ENCODE data around the gene FGR.

Gene FGR

DNA sequence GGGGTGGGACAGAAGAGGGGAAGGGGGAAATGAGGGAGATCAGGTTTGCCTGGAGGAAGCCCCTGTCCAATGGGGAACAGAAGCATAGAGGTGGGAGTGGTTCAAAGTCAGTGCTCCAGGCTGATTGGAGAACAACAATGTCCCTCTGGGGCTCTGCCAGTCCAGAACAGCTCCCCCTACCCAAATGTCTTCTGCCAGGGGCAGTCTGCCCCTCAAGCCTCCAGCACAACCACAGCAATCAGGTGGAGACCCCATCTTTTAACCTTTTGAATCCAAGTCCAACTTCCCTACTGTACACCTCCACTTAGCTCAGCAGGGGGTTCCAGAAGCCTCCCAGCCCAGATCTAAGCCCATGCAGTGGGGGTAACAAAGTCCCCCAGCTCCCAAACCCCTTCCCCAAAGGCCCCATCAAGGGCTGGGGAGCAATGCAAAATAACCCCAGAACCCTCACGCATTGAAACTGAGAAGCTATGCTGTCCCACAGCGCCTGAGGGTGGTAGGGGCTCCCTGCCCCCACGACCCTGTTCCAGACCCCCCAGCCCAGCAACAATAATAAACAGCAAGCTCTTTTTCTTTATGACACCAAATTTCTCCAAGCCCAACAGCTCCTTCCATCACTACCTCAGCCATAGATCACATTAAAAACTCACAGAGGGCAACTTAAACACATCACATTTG is 34.3 kb downstream of the FGR start:
- no peak for DNase-seq

- no peak for DNase-seq
Measured at GRCh38 chr1:27599605-27600497, 35.1 kb downstream of the FGR start.

DNA sequence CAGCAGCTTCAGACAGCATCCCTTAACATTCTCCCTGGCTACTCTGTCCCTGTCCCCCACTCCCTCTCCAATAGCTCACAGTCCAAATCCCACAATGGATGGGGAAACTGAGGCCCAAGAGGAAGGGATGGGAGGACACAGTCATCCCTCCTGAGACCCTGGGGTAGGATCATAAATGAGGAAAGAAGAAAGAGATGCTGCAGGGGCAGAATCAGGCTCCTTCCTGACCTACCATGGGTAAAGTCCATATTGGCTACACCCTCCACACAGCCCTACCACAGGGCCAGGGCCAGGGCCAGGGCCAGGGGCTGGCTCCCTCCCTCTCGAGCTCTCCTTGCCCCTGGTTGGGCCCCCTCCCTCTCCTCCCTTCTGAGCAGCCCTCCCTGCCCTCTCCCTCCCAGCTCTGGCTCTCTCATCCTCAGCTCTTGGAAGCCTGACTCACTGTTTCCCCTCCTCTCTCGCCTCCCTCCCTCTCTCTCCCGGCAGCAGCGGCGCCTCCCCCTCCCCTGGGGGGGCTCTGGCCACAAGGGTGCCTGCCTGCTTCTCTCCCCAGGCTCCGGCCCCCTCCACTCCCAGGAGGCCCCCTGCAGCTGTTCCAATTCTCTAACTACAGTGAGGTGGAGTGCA is 36.0 kb downstream of the FGR start:
- peak in 1 of 3 donors; percentile 45 for DNase-seq

DNA sequence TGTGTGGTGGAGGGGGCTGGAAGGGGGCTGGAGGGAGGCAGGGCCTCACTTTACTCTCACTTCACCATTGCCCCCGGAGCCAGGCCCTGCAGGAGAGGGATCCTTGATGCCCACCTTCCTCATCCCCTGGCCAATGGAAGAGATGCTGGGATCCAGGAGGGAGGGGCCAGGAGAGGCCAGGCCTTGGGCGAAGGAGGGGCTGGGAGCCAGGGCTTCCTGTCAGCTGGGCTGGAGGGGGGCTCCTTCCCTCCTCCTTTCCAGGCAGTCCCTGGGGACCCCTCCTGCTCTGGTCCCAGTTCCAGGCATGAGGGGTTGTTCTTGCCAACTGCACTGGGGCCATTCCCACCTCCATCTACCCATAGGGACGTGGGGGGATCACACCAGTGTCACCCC is 36.7 kb downstream of the FGR start:
- no peak for DNase-seq

- DNase-seq, result no peak
Measured at GRCh38 chr1:27597516-27598294, 37.3 kb downstream of the FGR start.

DNA sequence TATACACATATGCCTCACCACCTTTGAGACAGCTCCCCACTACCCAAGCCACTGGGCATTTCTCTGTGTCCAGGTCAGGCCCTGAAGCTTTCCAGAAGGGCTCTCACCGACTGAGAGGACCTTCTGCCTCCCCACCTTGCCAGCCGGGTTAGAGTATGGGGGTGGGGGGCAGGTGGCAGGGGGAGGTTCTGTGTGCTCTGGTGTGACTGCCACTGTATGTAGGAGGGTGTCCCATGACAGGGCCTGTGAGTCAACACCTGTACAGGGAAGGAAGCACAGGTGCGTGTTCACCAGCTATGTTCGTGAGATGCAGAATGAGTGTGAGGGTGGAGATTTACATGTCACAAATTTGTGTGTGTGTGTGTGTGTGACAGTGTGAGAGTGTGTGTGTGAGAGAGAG is 38.0 kb downstream of the FGR start:
- no peak for DNase-seq

- peak in 1 of 3 donors; percentile 34 for DNase-seq
Measured at GRCh38 chr1:27596261-27596660, 38.7 kb downstream of the FGR start.

GRCh38 chr1:27595597-27595996 is 39.4 kb downstream of the FGR start:
- no peak for DNase-seq

DNA sequence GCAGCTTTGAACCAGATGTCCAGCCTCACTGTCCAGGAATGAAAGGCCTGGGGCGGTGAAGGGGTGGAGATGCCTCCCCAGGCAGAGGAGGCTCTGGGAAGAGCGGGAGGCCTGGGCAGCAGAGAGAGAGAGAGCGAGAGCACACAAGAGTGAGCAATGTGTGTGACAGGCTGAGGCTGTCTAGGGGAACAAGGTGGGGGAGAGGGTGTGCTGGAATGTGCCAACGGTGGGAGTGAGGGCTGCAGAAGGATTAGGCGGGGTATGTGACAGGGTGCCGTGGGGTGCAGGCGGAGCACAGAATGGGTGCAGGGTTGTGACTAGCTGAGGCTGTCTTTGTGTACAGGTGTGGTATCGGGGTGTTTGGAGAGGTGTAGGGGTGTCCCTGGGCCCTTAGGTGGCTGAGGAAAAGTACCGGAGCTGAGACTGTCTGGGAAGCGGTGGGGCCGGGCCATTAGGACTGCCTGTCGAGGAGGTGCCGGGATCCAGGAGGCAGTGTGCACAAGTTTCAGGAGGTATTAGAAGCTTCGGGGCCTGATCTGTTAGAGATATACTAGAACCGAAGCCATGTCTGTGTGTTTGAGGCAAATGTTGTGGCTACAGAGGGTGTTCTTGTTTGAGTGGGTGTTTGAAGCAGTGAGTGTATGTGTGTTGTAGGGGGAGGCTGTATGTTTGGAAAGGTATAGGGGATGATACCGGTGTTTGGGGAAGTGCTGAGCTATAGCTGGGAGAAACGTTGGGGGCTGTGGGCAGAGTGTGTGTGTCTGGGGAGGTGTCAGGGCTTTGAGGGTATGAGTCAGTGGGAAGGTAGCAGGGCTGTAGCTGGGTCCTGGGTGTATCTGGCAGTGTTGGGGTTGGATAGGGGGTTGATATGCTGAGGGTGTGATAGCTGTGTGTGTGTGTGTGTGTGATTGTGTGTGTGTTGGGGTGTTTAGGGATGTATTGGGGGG is 40.1 kb downstream of the FGR start:
- no peak for DNase-seq

DNA sequence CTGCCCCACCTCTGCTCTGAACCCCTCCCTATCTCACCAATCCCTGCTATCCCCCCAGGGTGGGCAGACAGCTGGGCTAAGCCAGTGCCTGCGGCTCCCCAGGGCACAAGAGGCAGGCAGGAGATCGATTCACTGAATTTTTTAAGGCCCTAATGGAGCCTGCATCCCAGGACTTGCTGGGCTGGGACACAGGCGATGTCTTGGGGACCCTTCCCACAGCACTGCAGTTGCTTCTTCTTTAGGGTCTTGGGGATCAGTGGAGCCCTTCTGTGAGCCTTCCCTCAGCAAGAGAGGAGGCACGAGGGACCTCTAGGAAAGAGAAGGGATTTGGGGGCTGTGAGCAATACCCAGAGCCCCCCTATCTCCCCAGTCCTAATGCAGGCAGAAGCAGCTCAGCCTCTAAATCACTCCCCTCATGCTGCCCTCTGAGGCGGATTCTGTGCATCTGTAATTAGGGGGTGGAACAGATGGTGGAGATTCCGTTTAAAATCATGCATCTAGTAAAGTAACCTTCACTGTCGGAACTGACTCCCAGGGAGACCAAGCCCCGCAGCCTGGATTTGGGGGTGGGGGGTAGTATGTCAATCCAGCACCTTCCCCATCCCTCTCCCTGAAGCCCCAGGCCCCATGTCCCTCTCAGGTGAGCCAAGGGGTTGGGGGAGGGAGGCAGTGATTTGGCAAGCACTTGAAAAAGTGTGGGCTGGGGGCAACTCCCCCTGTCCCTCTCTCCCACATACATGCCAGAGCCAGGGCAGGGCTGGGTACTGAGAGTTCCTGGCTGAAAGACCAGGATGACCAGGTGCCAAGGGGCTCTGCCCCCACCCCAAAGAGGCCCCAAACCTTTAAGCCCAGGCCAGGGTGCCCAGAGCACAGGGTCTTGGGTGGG is 41.1 kb downstream of the FGR start:
- DNase-seq, result no peak

- DNase-seq, result no peak
Measured at GRCh38 chr1:27592931-27593677, 41.9 kb downstream of the FGR start.

- DNase-seq, result no peak
Measured at GRCh38 chr1:27592232-27592930, 42.6 kb downstream of the FGR start.

DNA sequence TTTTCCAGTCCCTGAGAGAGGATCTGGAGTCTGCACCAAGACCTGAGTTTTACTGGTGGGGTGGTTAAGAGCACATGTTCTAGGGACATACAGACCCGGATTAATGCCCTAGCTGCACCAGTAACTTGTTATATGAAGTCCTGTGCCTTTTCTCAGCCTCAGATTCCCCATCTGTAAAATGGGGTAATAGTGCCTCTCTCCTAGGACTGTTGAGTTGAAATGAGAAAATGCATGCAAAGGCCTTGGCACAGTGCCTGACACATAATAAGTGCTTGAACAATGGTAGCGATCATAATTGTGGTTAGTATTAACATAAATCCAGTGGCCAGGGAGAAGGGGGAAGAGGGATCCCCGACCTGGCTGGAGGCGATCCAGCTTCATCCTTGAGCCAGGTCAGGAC is 43.4 kb downstream of the FGR start:
- no peak for DNase-seq

GRCh38 chr1:27590917-27591508 is 44.0 kb downstream of the FGR start:
- no peak for DNase-seq

DNA sequence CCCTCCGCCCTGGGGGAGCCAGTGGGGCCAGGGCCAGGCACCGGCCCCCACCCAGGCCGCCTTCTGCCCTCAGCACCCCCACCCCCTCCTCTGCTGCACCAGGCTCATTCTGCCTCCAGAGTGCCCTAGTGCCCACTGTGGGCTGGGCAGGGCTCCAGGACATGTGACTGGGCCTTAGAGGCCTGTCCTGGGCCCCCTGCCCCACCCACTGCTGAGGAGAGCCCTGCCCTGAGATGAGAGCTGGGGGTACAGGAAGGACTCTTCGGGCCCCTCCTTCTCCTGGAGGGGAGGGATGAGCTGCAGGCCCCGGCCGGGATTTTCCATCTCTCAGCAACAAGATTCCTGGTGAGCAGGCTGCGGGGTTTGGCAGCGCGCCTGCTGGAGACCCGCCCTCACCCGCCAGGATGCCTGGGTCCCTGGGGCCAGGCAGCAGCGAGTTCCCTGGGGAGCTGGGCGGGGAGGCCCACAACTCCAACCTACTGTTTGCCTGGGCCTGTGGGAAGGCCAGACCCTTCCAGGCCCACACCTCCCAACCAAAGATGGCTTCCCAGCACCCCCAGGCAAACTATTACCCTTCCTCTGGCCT is 45.1 kb downstream of the FGR start:
- DNase-seq, result no peak

DNA sequence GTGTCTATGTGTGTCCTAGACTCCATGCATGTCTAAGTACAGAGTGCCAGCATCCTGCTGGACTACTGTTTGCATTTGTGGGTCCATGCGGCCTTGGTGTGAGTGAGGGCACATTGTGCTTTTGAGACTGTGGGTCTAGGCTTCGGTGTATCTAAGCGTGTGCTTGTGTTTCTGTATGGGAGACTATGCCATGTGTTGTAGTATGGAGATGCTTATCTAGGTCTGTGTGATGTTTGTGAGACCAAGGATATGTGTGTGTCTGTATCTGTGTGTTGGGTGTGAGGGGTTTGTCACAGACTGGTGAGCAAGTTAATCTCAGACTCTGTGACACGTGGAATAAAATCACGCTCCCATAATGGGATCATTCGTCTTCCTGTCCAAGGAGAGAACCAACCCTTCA is 45.5 kb downstream of the FGR start:
- no peak for DNase-seq

- DNase-seq, result no peak
Measured at GRCh38 chr1:27588256-27589232, 46.4 kb downstream of the FGR start.
